NOMO-1 treated with DMSO at 0.1 percent for 48 hours (cell line): ENCODE measurements around the gene MSLN.
A peak's percentile ranks its signal among the peaks of the same experiment; 100 is the strongest.

Source experiments
- DNase-seq: peaks from one replicate; lab custom pipeline; 2025; ENCODE audit not compliant: unreplicated experiment; lab: John Stamatoyannopoulos, UW

The MSLN gene

GRCh38 chr16:722835-723633 lies 37.5 kb upstream of the MSLN start:
- DNase-seq: no peak

GRCh38 chr16:723695-724094 lies 36.8 kb upstream of the MSLN start:
- DNase-seq: no peak

GRCh38 chr16:724188-725040 lies 36.1 kb upstream of the MSLN start:
- DNase-seq: no peak

DNA sequence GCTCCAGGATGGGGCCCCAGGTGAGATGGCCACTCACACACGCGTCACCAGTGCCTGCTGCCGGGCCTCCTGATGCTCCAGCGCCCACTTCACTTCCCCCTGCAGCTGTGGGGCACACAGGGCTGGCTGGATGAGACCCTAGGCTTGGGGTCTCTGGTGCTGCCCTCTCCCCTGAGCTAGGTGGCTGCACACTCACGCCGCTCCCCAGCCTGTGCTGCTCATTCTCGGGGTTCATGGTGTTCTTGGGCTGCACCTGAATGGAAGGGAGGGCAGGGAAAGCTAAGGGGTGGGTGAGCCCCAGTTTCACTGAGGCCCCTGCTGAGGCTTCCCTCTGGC lies 35.5 kb upstream of the MSLN start:
- no peak for DNase-seq

- no peak for DNase-seq
These were observed 34.9 kb upstream of the MSLN start for GRCh38 chr16:725463-726187.

- no peak for DNase-seq
These were observed 34.4 kb upstream of the MSLN start for GRCh38 chr16:726188-726437.

DNA sequence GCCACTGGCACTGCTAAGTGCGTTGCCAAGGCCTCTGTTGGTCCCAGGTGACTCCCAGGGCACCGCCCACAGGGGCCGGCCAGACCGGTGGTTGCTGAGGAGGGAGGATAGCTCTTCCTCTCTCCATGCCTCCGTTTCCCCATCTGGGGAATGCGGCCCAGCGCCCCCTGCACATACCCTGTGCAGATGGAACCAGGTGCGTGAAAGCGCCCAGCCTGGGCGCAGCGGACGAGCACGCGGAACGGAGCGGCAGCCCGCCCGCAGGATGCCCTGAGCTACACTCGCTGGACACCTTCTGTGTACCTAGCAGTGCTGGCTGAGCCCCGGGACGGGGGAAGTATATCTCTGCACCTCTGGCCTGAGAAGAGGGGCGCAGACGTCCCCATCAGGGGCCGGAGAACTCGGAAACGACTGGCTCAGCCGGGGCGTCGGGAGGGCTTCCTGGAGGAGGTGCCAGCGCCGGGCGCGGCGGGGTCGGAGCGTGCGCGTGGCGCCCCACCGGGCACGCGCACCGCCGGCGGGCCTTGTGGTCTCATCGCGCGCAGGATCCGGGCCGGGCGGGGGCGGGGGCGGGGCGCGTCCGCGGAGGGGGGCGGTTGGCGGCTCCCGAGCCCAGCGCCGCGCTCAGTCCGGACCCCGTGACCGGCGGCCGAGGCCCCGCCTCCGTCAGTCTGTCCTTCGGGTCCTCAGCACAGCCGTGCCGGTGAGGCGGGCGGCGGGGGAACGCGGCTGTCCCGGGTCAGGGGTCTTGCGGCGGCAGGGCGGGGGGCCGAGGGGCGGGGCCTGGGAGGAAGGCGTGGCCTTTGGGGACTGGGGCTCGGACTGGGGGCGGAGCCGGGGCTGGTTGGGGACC lies 33.9 kb upstream of the MSLN start, which contains the start of the genes CCDC78 and HAGHL:
Gene CCDC78 (minus strand): TSS at position 6 of the 853 bp plus-strand sequence. CDS start 76 bp downstream, outside the sequence.
Gene HAGHL (plus strand): TSS at position 669 of the 853 bp plus-strand sequence. CDS start 404 bp downstream, outside the sequence.
- peak; percentile 50 for DNase-seq

DNA sequence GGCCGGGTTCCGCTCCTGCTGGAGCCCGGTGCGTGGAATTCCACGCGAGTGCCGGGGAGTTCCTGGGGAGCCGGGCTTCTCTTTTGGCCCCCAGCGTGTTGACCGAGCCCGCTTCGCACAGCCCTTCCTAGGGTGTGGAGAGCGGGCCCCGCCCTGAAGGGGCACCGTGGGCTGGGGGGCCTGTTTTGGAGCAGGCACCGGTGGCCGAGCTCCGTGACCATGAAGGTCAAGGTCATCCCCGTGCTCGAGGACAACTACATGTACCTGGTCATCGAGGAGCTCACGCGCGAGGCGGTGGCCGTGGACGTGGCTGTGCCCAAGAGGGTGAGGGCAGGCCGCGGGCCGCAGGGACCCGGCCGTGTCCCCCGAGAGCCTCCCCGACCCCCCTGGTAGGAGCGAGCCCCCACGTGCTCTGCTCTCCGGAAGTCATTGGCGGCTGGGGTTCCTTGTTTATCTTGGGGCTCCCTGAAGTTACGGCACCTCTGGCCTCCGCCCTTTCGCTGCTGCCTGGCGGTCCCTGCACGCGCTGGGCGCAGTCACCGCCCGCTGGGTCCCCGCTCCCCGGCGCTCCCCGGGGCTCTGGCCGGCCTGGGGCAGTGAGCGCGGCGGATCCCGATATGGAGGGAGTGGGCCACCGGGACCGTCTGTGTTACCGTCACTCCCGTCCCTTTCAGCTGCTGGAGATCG lies 33.1 kb upstream of the MSLN start:
- DNase-seq: peak; percentile 25

- DNase-seq: peak; percentile 51
These were observed 32.2 kb upstream of the MSLN start for GRCh38 chr16:728131-728889.

DNA sequence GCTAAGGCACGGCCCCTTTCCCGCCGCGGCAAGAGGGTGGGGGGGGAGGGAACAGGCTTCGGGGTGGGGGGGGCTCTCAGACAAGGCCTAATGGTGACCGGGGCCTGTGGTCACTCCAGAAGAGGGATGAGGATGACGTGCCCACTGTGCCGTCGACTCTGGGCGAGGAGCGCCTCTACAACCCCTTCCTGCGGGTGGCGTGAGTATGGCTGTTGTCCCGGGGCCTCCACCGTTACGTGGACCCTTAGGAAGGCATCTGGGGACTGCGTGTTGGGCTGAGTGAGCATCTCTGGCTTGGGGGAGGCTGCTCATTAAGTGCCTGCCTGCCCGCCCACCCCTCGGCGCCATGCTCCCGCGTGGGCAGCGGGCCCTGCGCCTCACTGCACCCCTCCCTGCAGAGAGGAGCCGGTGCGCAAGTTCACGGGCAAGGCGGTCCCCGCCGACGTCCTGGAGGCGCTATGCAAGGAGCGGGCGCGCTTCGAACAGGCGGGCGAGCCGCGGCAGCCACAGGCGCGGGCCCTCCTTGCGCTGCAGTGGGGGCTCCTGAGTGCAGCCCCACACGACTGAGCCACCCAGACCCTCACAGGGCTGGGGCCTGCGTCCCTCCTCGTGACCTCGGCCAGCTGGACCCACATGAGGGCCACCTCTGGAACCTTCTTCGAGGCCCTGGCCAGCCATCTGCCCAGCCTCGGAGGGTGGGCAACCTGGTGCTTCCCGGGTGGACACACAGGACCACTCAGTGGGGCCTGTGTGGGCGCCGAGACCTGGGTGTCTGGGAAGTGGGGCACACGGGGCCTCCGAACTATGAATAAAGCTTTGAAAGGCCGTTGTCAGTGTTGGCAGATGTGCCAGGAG lies 31.4 kb upstream of the MSLN start:
- no peak for DNase-seq

- no peak for DNase-seq
These were observed 30.5 kb upstream of the MSLN start for GRCh38 chr16:729768-730665.

DNA sequence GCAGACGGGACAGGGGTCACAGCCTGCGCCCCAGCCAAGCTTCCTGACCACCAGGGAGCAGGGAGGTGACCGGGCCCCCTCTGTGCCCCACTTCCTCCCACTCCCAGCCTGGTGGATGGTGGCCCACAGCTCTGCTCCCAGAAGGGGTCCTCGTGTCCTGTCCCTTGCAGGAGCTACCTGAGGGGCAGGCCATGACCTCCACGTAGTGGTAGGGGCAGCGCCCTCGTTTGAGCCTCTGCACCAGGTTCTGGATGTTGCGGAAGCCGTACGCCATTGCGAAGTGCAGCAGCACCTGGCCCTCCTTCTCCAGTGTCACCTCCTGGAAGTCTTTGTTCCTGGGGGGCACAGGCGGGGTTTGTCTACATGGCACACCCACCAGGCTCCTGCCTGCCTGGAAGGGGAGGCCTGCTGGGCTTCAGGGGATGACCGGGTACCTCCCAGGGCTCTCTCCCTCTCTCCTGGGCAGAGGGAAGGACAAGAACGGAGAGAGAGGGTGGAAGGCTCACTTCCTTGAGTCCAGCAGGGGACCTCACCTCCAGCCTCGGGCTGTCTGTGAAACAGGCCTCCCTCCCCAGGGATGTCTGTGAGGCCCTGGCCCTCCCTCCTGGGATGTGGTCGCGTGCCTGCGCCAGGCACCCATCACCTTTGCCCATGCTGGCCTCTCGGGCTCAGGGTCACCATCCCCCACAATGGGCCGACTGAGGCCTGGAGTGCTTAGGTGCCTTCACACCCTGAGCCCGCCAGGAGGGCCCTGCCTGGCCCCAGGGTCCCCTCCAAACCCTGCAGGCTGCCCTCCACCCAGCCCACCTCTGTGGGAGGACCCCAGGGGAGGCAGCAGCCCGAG lies 29.6 kb upstream of the MSLN start:
- DNase-seq: no peak

DNA sequence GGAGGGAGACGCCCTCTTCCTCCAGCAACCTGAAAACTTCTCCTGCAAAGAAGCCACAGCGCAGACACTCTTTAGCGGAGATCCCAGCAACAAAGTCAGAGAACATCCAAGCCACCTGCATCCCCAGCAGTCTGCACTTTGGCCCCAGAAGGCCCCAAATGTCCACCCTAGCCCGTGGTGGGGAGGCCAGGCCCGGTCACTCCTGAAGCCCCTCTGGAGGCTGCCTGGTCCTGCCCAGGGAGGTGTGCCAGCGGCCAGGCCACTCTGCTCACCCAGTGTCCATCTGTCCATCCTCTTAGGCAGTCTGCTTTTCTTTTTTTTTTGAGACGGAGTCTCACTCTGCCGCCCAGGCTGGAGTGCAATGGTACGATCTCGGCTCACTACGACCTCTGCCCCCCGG lies 28.2 kb upstream of the MSLN start:
- no peak for DNase-seq

DNA sequence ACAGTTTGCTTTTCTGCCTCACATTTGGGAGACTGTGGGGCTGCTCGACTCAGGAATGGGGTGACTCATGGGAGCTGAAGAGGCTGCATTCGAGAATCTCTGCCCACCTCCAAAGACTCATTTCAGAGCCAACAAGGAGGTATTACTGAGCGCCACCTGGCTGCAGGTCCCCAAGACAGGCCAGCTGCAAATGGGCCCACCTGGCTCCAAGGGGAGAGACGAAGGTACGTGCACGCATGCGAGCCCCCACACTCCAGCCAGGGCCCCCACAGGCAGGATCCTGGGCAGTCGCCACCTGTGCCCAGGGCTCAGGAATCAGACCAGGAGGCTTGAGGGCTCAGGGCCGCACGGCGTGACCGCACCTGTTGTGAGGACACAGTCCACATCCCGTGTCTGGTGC lies 27.6 kb upstream of the MSLN start:
- no peak for DNase-seq

GRCh38 chr16:733382-734207 lies 26.9 kb upstream of the MSLN start:
- no peak for DNase-seq
